HG03460 (cell line): ENCODE data around the gene NUTM2D.
"Not testable (repeated sequence)": the region's sequence is repeated elsewhere in the genome, so short reads cannot be mapped to it uniquely, and the experiment has no call there.

Experiments
- ATAC-seq: cut with Tn5 transposase; IDR thresholded peaks from one replicate; pipeline ENCODE4 v1.9.1; 2021; ENCODE audit not compliant: unreplicated experiment

NUTM2D gene

GRCh38 chr10:87369514-87370112 lies 12.1 kb downstream of the NUTM2D start:
- ATAC-seq: not testable (repeated sequence)

- not testable (repeated sequence) for ATAC-seq
Observed at GRCh38 chr10:87374091-87374490, 16.5 kb downstream of the NUTM2D start.

- not testable (repeated sequence) for ATAC-seq
Observed at GRCh38 chr10:87379115-87379514, 21.6 kb downstream of the NUTM2D start.

GRCh38 chr10:87383149-87383857 lies 25.8 kb downstream of the NUTM2D start:
- ATAC-seq: not testable (repeated sequence)

GRCh38 chr10:87384283-87384682 lies 26.7 kb downstream of the NUTM2D start:
- ATAC-seq: not testable (repeated sequence)

GRCh38 chr10:87385762-87386360 lies 28.3 kb downstream of the NUTM2D start:
- not testable (repeated sequence) for ATAC-seq

GRCh38 chr10:87391360-87391759 lies 33.8 kb downstream of the NUTM2D start:
- not testable (repeated sequence) for ATAC-seq

- not testable (repeated sequence) for ATAC-seq
Observed at GRCh38 chr10:87396206-87396605, 38.7 kb downstream of the NUTM2D start.

GRCh38 chr10:87398436-87398835 lies 40.9 kb downstream of the NUTM2D start:
- ATAC-seq: peak; percentile 65

GRCh38 chr10:87407516-87408467 lies 50.2 kb downstream of the NUTM2D start:
- not testable (repeated sequence) for ATAC-seq

- not testable (repeated sequence) for ATAC-seq
Observed at GRCh38 chr10:87413921-87414320, 56.4 kb downstream of the NUTM2D start.
